WI38 (cell line): Measurements from ENCODE around the gene PRELID3B.

ENCODE experiments used
- H3K4me3 ChIP-seq: 2 replicates; pipeline ENCODE4 v1.5.1; 2011; ENCODE audit warnings: low read depth, mild to moderate bottlenecking, control low read depth, low read length
- TF ChIP-seq, protein P1 (sequence below): IDR thresholded peaks from 2 replicates; pipeline ENCODE4 v1.5.1; 2012; ENCODE audit warnings: low read depth, mild to moderate bottlenecking, control low read depth, low read length

The PRELID3B gene

DNA sequence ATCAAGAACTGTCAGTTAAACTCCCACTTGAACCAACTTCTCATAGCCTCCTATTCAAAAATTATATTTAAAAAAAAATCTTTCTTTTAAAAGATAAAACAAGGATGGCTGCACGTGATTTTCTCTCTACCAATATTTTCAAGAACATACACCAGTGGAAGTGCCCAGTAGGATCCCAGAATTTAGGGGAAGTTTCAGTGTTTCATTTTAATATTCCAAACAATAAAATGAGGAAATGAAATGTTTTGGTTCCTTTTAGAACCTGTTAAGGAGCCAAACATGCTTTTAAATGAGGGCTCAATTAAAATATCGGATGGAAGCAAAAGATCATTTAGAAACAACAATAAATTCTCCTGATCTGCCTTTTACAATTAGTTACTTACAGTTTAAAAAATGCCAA is 26.4 kb upstream of the PRELID3B start:
- TF ChIP-seq, protein P1, sequence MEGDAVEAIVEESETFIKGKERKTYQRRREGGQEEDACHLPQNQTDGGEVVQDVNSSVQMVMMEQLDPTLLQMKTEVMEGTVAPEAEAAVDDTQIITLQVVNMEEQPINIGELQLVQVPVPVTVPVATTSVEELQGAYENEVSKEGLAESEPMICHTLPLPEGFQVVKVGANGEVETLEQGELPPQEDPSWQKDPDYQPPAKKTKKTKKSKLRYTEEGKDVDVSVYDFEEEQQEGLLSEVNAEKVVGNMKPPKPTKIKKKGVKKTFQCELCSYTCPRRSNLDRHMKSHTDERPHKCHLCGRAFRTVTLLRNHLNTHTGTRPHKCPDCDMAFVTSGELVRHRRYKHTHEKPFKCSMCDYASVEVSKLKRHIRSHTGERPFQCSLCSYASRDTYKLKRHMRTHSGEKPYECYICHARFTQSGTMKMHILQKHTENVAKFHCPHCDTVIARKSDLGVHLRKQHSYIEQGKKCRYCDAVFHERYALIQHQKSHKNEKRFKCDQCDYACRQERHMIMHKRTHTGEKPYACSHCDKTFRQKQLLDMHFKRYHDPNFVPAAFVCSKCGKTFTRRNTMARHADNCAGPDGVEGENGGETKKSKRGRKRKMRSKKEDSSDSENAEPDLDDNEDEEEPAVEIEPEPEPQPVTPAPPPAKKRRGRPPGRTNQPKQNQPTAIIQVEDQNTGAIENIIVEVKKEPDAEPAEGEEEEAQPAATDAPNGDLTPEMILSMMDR, result no peak
- H3K4me3 ChIP-seq, result no peak overlapping the region

DNA sequence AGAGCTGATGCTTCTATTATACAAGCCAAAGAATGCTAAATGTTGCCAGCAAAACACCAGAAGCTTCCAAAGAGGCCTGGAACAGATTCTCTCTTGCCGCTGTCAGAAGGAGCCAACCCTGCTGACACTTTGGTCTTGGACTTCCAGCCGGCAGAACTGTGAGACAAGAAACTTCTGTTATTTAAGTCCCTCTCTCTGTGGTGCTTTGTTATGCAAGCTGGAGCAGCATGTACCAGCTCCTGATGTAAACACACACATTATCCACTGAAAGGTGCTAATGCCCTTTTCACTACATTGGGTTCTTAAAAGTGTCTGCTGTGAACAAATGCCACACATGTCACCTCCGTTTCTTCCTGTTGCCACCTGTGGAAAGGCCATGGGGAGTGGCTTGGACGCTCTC is 25.9 kb upstream of the PRELID3B start:
- no peak overlapping the region for H3K4me3 ChIP-seq
- TF ChIP-seq, protein P1, result no peak

DNA sequence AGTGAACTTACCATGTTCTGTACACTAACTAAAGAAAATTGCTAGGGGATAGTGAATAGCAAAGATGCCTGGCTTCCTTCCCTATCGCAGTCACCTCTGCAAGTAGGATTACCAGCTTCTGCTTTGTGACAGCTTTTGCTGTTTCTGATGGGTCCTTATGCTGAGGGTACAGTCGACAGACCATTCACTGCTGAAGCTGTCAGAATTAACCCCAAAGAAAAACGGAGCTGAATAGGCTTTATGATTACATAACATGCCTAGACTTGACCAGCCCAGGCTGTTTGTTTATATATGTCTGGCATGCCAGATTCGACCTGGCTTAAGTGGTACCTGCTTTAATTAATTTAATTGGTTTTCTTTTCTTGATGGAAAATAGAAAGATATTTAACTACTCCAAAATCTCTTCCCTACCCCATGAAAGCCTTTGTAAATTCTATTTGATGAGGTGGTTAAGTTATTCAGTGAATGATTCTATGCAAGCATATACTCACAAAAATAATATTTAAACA is 21.7 kb upstream of the PRELID3B start:
- H3K4me3 ChIP-seq, result peak overlapping the region; percentile 20; the same call in 1 of the 2 replicates
- TF ChIP-seq, protein P1, result no peak

DNA sequence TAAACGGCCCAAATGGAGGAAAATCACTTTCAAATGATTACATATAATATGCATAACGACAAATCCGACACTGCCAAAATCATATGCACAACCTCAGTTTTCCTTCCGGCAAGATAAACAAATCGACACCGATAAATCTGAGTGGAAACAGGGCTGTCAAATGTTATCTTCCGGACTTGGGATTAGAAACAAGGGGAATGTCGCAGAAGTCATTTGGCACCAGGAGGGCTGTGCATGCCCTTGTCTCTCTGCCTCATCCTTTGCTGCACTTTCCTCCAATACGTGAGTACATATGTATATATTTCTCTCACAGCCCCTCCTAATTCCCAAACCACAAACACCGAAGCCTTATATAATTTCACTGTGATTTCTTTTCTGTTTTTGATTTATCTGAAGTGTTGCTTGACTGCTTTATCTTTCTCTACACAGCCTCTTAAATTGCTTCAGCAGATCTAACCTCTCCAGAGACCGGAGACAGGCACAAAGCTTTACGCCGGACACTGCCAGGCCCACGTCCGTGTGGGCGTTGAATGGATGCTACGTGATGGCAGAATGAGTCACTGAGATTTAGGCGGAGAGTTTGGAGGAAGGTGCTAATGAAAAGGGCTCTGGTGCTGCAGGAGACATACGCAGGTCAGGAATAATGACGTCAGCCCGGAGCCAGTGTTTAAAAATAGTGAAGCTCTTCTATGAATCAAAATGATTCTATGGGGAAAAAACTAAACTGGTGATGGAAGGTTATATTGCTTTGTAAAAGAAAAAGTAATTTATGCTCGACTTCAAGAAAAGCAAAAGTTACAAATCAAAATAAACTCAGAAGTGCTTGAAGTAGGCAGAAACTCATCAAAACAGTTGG is 21.0 kb upstream of the PRELID3B start:
- peak overlapping the region; percentile 20; the same call in 1 of the 2 replicates for H3K4me3 ChIP-seq

DNA sequence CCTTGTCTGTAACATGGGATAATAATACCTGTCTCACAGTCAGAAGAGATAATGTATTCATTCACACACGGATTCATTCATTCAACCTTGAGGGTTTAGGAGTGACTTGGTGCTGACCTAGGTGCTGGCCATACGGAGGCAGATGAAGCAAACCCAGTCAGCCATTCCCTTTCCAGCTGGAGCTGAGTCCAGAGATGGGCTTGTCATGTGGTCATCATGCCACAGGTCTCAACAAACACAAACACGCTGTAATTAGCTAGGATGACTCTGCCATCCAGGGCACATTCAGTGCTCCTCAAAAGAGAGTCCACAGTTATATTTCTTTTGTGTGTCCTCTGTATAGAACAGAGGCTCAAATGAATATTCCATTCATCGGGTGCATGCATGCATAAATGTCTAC is 19.5 kb upstream of the PRELID3B start:
- TF ChIP-seq, protein P1, result no peak
- H3K4me3 ChIP-seq, result no peak overlapping the region

More for the DNA sequence above, 21.0 kb upstream of the PRELID3B start:
- TF ChIP-seq, protein P1, result no peak

DNA sequence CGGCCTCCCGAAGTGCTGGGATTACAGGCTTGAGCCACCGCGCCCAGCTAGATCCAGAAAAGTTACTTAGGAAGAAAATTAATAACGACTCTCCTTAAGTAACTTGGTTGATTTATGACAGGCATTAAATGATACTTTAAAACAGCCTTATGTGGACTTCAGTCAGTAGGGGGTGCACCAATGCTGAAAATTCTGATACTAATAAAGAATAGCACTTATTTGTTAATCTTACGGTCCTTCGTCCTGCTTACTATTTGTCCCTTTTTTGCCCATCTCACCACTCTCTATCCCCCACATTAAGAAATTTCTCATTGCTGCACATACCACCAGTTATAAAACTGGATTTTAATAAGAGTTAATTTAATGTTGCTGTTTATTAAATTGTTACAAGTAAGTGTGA is 12.7 kb upstream of the PRELID3B start:
- no peak overlapping the region for H3K4me3 ChIP-seq
- TF ChIP-seq, protein P1, result no peak

DNA sequence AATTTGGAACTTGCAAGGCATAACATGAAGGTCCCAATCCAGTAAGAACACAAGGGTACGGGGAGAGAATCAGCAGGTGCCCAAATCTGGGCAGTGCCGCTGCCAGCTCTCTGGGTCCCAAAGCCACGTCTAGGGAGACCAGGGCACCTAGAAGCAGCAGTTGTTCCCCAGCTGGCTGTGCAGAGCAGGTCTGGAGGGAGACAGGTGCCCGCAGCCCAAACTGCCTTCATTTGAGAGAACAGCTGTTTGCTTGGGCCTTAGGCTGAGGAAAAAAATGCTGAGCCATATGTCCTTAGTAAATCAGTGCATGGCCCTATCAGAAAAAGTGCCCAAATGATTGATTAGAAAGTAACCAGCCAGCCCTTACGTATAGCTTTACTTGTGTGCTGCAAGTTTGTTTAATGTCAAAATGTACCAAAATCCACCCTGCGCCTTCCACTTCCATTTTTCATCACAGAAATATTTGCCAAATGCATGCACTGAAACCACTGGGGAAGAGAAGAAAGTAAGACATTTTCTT is 9.1 kb upstream of the PRELID3B start:
- TF ChIP-seq, protein P1, result no peak
- no peak overlapping the region for H3K4me3 ChIP-seq
